ENCODE data around the gene MAPK8IP3. TPM values are rescaled to one million over a fixed set of nuclear protein-coding genes. Genes with fewer than 3 reads are reported as not detected.

Gene MAPK8IP3
- total RNA-seq, 4 donors from 2014 or later = 15.8 to 92.1 (median 39.0) TPM

DNA sequence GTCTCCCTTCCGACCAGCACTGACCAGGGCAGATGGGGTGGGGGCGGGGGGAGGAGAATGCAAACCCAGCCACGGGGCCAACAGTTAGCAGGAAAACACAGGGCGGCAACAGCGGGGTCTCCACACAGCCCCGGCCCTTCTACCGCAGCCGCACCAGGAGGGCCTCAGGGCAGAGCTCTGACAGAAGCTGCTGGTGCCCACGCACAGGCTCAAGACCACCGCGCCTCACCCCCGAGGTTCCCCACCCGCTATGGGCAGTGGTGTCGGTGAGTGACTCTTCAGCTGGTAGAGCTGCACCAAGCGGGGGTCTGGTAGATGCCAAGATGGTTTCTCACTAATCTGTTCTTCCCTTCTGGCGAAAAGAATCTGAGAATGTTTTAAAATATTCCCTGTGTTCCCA is 104.5 kb downstream of the MAPK8IP3 start:
- TF ChIP-seq, protein P1, sequence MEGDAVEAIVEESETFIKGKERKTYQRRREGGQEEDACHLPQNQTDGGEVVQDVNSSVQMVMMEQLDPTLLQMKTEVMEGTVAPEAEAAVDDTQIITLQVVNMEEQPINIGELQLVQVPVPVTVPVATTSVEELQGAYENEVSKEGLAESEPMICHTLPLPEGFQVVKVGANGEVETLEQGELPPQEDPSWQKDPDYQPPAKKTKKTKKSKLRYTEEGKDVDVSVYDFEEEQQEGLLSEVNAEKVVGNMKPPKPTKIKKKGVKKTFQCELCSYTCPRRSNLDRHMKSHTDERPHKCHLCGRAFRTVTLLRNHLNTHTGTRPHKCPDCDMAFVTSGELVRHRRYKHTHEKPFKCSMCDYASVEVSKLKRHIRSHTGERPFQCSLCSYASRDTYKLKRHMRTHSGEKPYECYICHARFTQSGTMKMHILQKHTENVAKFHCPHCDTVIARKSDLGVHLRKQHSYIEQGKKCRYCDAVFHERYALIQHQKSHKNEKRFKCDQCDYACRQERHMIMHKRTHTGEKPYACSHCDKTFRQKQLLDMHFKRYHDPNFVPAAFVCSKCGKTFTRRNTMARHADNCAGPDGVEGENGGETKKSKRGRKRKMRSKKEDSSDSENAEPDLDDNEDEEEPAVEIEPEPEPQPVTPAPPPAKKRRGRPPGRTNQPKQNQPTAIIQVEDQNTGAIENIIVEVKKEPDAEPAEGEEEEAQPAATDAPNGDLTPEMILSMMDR (IDR thresholded peaks at IDR 0.05; ENCODE audit: low read depth) = no peak

DNA sequence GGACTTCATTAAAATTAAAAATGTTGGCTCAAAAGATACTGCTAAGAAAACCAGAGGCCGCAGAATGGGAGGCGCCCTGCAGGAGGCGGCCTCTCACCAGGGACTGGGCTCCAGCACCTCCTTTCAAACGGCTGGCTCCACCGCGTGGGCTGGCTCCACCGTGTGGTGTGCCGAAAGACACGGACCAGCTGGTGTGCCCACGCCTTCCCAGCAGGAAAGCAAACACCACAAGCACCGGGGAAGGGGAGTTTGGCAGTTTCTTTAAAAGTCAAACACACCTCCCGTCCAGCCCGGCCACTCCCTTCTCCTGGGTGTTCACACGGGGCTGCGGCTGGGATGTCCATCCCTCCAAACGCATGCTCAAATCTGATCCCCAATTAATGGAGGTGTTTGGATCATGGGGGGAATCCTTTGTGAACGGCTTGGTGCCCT is 106.8 kb downstream of the MAPK8IP3 start:
- TF ChIP-seq, protein P1 (IDR thresholded peaks at IDR 0.05; ENCODE audit: low read depth) = no peak

DNA sequence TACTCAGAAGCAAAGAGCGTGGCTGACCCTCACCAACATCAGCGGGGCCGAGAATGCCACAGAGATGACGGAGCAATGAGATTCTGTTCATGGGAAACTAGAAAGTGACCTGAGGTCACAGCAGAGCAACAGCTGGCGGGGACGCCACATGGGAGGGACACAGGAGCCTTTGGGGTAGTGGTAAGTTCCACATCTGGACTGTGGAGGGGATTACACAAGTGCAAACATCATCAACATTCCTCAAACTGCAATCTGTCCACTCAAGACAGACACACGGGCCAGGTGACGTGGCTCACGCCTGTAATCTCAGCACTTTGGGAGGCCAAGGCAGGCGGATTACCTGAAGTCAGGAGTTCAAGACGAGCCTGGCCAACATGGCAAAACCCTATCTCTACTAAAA is 109.5 kb downstream of the MAPK8IP3 start:
- TF ChIP-seq, protein P1 (IDR thresholded peaks at IDR 0.05; ENCODE audit: low read depth) = no peak

DNA sequence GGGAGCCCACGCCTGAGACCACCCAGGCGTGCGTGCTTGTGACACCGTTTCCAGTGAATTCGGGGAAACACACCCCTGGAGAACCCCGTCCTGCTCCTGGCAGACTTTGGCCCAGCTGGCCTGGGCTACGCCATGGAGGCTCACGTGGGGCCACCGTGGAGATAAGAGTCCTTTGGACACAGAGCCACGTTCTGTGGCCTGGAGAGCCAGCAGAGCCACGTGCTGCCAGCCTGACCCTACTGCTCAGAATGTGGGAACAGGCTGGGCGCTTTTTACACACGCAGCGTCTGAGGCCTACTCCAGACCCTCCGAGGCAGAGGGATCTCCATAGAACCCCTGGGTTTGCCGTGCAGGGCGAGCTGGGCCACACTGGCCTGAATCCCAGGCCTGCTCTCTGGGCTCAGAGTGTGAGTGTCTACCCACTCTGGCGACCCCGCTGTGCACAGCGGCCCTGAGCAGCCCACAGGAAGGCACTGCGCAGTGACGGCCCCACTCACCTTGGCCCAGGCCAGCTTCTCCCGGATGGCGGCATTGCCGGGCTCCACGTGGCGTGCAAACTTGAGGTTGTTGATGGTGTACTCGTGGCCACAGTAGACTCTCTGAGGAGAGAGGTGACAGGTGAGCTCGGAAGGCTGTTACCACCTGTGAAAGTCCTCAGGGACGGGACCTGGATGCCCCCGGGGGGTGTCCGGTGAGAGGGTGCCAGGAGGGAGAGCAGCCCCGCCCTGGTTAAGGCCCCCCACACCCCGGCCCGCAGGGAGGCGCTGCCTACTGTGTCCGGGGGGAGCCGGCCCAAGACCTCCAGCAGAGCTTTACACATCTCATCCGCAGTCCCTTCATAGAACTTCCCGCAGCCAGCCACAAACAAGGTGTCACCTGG is 110.6 kb downstream of the MAPK8IP3 start:
- TF ChIP-seq, protein P1 (IDR thresholded peaks at IDR 0.05; ENCODE audit: low read depth) = no peak

DNA sequence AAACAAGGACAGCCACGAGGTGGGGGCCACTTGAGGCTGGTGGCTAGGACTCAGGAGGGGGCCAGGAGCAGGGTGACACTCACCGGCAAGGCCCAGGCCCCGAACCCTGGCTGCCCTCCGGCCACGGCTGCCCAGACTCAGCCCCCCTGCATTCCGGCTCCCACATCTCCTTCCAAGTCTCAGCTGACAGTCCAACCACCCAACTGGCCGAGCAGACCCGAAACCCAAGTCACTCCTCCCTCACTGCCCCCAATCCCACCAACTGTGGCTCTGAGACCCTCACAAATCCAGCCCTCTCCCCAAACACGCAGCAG is 111.2 kb downstream of the MAPK8IP3 start:
- TF ChIP-seq, protein P1 (IDR thresholded peaks at IDR 0.05; ENCODE audit: low read depth) = no peak

DNA sequence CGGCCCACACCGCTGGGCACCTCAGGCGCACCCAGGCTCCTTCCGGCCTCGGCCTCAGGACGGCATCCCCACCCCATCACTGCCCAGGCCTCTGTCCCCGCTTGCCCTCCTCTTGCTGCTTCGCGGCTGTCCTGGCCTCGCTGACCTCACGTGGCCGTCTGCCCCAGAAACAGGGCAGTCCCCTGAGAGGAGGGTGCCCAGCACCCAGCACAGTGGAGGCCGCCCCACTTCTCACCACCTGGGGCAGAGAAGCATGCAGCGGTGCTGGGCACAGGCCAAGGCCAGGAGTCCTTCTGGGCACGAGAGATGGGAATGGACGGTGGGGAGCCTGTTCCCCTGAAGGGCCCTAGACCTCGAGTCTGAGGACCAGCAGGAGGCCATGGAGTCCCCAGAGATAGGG is 111.7 kb downstream of the MAPK8IP3 start:
- TF ChIP-seq, protein P1 (IDR thresholded peaks at IDR 0.05; ENCODE audit: low read depth) = no peak

DNA sequence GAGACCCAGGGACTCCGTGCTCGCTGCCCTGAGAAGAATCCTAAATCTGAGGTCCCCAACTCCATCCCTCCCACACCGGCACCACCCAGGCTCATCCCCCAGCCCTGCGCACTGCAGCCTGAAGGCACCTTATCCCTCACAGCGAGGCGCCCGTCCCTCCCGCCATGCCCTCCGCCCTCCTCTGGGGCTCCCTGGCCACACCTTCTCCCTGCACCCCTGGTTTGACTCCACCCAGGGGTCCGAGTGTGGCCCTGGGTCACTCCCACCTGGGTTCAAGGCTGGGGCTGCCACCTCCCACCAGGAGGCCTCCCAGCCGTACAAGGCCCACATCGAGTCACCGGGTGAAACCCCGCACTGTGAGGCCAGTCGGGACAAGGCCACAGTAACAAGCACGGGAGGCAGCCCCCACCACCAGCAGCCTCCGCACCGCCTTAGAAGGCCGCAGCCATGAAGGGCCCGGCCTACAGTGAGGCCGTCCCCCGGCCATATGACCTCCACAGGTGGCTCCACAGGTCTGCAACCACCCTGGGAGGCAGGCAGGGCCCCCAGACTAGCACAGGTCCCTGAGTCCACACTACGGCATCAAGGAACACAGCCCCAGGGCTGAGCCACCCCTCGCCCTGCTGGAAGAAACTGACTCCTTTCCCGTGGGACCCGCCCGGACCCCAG is 112.3 kb downstream of the MAPK8IP3 start:
- TF ChIP-seq, protein P1 (IDR thresholded peaks at IDR 0.05; ENCODE audit: low read depth) = no peak

All from subcutaneous adipose tissue (tissue), 4 donors.